BLaER1 (cell line): ENCODE results near the gene WIPF3.
"Not testable (repeated sequence)": the region's sequence is repeated elsewhere in the genome, so short reads cannot be mapped to it uniquely, and the experiment has no call there.

Experiments used
- H3K27ac ChIP-seq: shearing (Covaris generic); formaldehyde crosslinking; 2 replicates; pipeline ENCODE4 v1.8.1; 2022
- H3K27me3 ChIP-seq: shearing (Covaris generic); formaldehyde crosslinking; 2 replicates; pipeline ENCODE4 v1.8.1; 2022
- H3K36me3 ChIP-seq: shearing (Covaris generic); formaldehyde crosslinking; 2 replicates; pipeline ENCODE4 v1.8.1; 2022
- H3K4me1 ChIP-seq: shearing (Covaris generic); formaldehyde crosslinking; 2 replicates; pipeline ENCODE4 v1.8.1; 2022
- H3K4me2 ChIP-seq: shearing (Covaris generic); formaldehyde crosslinking; 2 replicates; pipeline ENCODE4 v1.8.1; 2022
- H3K4me3 ChIP-seq: shearing (Covaris generic); formaldehyde crosslinking; 2 replicates; pipeline ENCODE4 v1.8.1; 2022
- H3K9ac ChIP-seq: shearing (Covaris generic); formaldehyde crosslinking; 2 replicates; pipeline ENCODE4 v1.8.1; 2022
- H3K9me3 ChIP-seq: shearing (Covaris generic); formaldehyde crosslinking; 2 replicates; pipeline ENCODE4 v1.8.1; 2022
- H4K20me1 ChIP-seq: shearing (Covaris generic); formaldehyde crosslinking; 2 replicates; pipeline ENCODE4 v1.8.1; 2022
- Cebpa-rat ChIP-seq: shearing (Covaris generic); IDR thresholded peaks from 2 replicates; pipeline ENCODE4 v1.8.1; 2022

Gene WIPF3

DNA sequence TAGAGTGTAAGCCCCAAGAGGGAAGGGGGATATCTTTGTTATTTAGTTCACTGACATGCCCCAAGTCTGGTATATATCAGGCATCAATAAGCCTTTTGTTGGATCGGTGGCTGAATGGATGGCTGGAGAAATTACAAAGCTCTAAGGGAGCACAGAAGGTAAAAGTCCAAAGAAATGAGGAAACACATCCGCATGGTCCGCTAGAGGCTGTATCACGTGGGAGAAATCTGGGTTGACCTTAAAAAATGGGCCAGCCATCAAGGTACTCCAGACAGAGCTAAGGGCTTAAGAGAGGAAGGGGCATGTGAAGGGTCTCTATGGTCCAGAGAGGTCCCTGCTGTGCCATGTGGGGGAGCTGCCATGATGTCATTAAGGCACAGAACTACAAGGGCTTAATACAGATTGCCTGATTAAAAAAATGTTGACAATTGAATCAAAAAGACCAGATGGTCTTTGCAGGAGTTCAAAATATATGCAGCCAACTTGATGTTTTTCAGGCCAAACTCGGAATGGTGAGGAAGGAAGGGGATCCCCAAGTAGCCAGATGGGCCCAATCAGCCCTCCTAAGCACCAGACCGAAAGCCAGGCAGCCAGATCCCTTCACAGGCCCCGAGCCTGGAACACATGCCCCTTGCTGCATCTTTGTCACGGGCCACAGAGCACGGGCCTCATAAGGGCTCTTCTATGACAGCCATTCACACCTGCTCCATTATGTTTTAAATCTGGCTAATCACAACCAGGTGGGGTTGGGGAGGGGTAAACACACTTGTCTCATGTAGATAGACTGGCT lies 151.4 kb downstream of the WIPF3 start:
- Histone ChIP-seq H3K36me3 (no peaks in the 10 kb centered on the region), H3K4me2 (no peak overlapping the region), H3K4me1 (peaks cover 9% of the 10 kb centered on the region), H3K4me3 (no peak overlapping the region), H3K9me3 (no peaks in the 10 kb centered on the region), H3K27ac (no peak overlapping the region), H3K9ac (no peak overlapping the region), H3K27me3 (no peaks in the 10 kb centered on the region), H4K20me1 (no peaks in the 10 kb centered on the region)
- no peak for TF ChIP-seq Cebpa-rat

DNA sequence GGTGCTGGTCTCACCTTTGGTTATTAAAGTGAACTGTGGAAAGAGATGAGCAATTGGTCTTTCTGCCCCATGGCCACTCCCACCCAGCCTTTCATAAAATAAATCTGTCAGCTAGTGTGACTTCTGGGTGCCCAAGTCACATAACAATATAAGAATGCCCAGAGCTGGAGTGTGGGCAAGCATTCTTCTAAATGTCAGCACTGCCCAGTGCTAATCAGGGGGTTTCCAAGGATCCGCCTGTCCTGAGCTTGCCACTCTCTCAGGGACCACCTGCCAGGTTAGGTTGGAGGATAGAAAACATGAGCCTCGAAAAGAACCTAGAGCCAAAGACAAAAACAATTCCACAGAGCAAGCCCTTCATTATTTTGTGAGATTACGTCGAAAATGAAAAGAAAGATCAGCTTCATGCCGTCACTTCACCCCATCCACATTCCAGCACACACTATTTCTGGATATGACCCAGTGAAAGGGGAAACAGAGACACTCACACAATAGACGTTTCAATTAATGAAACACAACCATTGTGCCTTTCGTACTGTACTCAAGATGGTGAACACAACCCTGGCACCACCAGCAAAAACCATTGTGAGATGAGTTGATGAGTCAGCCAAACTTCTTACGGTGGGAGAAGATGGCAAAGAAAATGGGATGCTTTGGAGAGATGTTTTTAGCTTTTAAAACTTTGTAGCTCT lies 152.5 kb downstream of the WIPF3 start:
- no peaks in the 10 kb centered on the region for H3K9me3 ChIP-seq
- no peaks in the 10 kb centered on the region for H3K36me3 ChIP-seq
- no peak overlapping the region for H3K4me3 ChIP-seq
- no peaks in the 10 kb centered on the region for H3K27me3 ChIP-seq
- no peaks in the 10 kb centered on the region for H4K20me1 ChIP-seq
- no peak for TF ChIP-seq Cebpa-rat
- no peak overlapping the region for H3K9ac ChIP-seq
- H3K4me1 ChIP-seq: peaks cover 9% of the 10 kb centered on the region
- no peak overlapping the region for H3K4me2 ChIP-seq
- no peak overlapping the region for H3K27ac ChIP-seq

DNA sequence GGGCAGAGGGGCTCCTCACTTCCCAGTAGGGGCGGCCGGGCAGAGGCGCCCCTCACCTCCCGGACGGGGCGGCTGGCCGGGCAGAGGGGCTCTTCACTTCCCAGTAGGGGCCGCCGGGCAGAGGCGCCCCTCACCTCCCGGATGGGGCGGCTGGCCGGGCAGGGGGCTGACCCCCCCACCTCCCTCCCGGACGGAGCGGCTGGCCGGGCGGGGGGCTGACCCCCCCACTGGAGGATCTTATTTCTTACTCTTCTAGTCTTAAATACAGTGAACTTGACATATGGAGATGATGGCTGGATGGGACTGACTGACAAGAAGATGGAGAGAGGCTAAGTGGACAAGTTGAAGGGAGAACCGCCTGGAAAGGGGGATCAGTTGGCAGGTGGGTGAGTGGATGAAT lies 155.3 kb downstream of the WIPF3 start:
- H3K4me2 ChIP-seq, H3K4me1 ChIP-seq, H3K27me3 ChIP-seq, H3K9me3 ChIP-seq, H3K9ac ChIP-seq, H3K36me3 ChIP-seq, H3K4me3 ChIP-seq, H4K20me1 ChIP-seq, H3K27ac ChIP-seq: not testable (repeated sequence)

DNA sequence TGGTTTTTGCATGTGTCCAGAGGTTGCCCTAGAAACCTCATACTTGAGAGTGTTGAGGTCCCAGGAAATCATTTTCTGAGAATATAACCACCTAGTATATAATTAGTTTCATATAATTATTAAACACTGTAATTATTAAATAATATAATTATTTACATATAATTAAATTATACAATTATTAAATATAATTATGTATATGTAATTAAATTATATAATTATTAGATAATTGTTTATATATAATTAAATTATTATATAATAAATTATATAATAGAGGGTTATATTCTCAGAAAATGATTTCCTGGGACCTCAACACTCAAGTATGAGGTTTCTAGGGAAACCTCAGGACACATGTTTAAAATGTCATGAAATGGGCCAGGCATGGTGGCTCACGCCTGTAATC lies 155.7 kb downstream of the WIPF3 start:
- Histone ChIP-seq H3K36me3 (no peaks in the 10 kb centered on the region), H3K27me3 (no peaks in the 10 kb centered on the region), H3K9me3 (no peaks in the 10 kb centered on the region), H3K4me2 (no peak overlapping the region), H3K4me1 (no peaks in the 10 kb centered on the region), H3K4me3 (no peak overlapping the region), H3K9ac (no peak overlapping the region), H3K27ac (no peak overlapping the region), H4K20me1 (no peaks in the 10 kb centered on the region)
- TF ChIP-seq Cebpa-rat: no peak

DNA sequence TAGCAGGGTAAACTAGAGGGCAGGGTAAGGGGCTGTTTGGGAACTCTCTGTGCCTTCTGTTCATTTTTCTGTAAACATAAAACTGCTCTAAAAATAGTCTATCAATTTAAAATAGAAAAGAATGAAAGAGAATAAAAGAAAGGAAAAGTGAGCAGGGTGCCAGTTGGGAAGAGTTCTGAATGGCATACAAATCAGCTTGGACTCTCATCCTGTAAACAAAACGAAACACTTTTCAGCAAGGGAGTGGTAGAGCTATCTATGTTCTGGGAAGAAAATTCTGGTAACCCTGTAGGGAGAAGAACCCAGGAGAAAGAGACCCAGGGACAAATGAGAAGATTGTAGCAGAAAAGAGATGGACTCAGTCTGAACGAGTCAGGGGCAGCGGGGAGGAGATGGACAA lies 158.7 kb downstream of the WIPF3 start:
- no peaks in the 10 kb centered on the region for H3K27me3 ChIP-seq
- H3K27ac ChIP-seq: no peak overlapping the region
- H3K4me1 ChIP-seq: no peaks in the 10 kb centered on the region
- TF ChIP-seq Cebpa-rat: no peak
- H3K9ac ChIP-seq: no peak overlapping the region
- no peaks in the 10 kb centered on the region for H4K20me1 ChIP-seq
- no peak overlapping the region for H3K4me2 ChIP-seq
- H3K4me3 ChIP-seq: no peak overlapping the region
- H3K36me3 ChIP-seq: no peaks in the 10 kb centered on the region
- H3K9me3 ChIP-seq: no peaks in the 10 kb centered on the region
